HG02642 (cell line): Measurements from ENCODE around the gene TRPV4.

Experiments
- ATAC-seq: cut with Tn5 transposase; IDR thresholded peaks from one replicate; pipeline ENCODE4 v1.9.1; 2021; ENCODE audit warnings: mild to moderate bottlenecking; ENCODE audit not compliant: unreplicated experiment, poor library complexity

Gene TRPV4

GRCh38 chr12:109783135-109783964 is 49.8 kb downstream of the TRPV4 start:
- no peak for ATAC-seq

- ATAC-seq, result no peak
These were observed 50.9 kb downstream of the TRPV4 start for GRCh38 chr12:109782326-109782703.

- ATAC-seq, result no peak
These were observed 51.4 kb downstream of the TRPV4 start for GRCh38 chr12:109781668-109782325.

- no peak for ATAC-seq
These were observed 53.8 kb downstream of the TRPV4 start for GRCh38 chr12:109779382-109779781.

DNA sequence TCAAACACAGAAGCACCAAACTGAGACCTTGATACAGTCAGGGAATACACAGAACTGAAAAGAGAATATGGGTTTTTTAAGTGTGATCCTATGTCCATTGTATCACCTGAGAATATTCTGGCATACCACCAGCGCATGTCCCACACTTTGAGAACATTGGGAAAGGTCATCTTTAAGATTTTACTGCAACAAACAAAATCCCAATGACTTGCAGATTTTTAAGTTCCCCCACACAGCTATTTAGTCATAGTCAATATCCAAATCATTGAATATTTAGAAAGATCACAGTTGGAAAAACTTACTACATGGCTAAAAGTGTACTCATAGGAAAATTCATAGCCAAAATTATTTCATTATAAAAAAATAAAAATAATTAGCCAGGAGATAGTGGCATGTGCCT is 54.5 kb downstream of the TRPV4 start:
- ATAC-seq, result no peak

- no peak for ATAC-seq
These were observed 55.7 kb downstream of the TRPV4 start for GRCh38 chr12:109777544-109777943.

DNA sequence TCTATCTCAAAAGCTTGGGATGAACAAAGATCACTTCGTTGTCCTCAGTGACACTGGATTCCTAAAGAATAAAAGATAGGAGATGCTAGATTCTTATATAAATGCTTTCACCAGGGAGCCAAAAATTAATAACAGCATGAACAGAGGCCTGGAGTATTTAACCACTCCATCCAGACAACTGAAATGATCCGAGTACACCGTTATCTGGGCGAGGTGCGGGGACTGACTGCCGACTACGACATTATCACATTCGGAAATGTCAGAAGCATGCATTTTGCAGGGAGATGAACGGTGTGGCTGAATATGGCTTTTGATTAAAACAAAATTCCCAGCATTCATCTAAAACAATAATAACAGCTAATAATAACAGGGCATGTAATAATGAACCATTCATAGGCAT is 56.6 kb downstream of the TRPV4 start:
- no peak for ATAC-seq

DNA sequence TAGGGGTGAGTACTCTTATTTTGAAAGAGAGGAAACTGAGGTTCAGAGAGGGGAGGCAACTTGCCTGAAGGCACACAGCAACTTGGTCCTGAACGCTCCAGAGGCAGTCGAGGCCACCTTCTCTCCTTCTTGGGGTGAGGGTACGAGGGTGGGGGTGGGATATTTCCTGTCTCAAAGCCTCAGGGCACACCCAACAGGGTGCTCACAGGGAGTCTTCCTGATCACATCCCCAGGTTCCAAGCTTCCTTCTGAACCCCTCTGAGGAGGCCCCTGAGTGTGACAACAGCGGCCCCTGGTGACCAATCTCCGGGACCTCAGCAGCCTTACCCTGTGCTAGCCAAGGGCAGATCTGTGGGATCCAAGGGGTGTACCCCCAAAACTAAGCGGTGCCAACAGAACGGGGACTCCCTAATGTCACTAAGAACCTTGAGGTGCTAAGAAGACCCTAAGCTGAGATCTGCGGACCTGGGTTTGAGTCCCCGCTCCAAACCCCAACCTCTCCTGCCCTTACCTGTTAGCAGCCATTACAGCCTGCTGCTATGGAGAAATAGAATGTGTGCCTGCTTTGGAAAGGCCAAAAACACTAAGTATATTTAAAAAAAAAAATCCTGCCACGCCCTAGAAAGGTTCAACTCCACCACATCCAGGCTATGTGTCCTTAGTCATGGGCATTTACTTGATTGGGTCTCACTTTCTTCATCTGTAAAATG is 57.9 kb downstream of the TRPV4 start:
- peak; percentile 55 for ATAC-seq

DNA sequence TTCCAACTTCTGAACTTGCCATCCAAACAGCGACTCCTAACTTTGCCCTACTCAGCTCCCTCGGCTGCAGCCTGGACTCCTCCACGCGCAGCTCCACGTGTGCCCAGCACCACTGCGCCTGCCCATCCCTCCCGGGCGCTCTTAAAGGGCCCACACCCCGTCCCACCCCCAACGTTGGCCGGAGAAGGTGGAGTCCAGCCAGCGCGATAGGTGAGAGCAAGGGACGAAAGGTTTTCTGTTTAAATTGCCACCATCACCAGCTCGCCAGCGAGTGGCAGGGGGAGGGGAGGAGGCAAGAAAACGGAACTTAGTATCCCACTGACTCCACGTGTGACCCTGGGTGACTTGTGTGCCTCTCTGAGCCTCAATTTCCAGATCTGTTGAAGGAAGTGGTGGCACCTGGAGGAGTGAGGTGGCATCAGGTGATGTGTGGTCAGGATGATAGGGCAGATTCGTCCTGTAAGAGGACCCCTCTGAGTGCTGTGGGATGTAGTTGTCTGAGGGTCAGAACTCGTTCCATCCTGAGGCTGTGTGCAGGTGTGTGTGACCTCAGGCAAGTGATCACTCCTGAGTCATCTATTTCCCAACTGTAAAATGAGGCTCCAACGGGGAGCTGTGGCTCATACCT is 59.7 kb downstream of the TRPV4 start:
- ATAC-seq, result no peak

DNA sequence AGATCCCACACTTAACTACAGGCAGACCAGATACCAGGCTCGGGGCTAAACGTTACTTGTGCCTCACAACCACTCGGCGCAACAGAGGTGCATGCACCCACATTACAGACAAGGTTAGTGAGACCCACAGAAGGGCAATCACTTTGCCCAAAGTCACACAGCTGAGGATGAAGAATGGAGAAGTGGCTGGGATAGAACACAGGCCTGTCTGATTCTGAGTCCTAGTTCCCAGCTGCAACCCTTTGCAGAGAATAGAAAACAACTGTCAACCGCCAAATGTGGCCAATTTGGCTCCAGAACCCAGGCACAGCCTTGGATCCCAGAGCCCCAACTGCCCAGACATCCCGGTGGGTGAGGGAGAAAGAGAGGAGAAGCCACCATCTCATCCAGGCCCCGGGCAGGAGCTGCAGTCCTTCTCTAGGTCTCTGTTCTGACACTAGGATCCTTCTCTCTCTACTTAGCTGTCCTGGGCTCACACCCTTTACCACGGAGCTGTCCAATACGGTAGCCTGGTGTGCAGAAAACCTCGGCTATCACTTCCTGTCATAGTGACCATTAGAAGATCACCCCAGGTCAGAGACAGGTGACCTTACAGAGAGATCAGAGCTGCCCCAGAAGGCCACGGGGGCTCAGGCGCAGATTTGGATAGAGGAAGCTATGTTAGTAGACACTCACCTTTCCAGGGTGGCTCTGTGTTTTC is 60.4 kb downstream of the TRPV4 start:
- ATAC-seq, result no peak

DNA sequence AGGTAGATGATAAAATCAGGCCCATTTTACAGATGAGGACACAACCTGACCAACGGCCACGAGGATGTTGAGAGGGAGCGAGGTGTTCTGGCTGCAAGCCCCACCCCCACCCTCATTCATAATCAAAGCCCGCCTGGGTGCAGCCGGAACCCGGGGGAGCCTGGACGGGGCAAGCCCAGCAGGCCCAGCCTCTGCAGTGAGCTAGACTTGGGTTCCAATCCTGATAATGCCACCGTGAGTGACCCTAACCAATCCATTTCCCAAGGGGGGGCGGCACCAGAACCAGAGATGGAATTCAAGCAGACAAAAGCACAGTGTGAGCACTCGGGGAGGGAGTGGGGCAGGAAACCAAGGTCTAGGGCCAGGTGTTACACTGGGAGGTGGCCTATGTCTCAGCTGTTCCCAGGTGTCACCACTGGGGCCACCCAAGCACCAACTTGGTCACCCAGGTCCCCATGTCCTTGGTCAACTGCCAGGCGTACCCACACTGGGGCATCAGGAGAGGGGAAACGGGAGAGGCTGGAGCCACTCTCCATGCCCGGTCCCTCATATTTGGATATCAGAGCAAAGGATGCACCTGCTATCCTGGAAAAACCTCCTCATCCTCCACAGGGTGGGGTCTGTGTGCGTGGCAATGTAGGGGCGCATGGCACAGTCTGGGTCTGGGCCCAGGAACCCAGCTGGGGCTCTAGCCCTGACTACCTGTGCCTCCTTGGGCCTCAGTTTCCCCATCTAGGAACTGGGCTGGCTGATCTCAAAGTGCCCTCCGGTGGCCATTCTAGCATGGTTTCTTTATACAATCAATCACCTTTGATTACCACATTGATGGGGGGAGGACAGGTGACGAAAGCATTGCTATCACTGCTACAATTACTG is 61.2 kb downstream of the TRPV4 start:
- no peak for ATAC-seq

DNA sequence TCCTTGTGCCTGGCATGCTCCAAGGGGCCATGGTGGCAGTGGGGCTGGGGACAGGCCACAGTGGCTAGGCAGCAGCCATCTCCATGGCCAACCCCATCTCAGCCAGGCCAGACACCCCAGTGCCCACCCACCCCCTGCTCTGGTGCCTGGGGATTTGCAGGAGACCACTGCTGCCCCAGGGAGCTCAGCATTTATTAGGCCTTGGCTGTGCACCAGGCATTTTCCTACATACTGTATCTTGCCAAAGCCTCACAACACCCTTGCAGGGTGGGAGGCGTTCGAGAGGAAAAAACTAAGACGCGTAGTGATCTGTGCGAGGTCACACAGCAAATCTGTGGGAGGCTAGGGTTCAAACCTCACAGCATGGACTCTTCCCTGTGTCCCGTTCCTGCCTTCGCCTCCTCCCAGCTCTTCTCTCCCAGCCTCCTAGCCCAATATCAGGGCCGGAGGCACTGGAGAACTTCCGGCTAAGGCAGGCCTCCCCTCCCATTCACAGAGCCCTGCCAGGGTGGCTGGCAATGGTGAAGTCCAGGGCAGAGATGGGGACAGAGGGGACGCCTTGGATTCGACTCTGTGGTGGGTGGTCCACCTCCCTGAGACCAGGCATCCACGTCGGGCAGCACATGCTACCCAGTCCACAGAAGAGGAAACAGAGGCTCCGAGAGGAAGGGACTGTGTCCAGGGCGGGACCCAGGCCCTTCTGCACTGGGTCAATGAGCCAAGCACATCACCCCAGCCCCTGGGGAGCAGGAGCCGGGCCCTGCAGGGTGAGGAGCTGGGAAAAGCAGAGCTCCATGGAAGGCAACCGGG is 62.1 kb downstream of the TRPV4 start:
- ATAC-seq, result no peak

DNA sequence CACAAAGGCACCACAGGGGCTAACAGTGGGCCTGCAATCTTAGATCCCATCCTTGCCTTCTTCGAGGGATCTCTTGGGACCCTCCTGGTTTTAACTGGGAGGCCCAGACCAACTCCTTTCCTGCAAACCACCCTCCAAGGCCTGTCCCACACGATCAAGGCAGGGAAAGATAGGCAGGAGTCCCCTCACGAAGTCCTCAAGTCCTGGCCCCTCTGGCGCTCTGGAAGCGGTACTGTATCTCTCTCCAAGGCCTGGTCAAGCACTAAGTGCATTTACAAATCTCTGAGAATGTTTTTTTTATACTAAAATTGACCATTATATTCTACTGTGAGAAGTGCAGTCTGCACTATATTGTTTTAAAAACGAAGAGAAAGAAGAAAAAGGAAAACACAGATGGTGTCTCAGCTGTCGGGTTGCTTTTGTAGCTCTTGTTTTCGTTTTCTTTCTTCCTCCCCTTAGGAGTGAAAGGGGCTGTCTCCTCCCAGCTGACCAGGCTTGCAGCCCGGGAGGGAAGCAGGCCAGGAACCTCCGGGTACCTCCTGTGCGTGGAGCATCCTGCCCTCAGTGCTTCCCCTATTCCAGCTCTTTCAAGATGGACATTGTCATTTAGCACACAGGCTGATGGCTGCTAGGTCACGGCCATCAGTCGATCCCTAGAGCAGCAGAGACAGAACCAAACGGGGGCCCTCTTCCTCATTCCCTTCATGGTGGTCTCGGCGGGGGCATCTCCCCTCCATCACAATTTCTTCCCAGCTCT is 62.9 kb downstream of the TRPV4 start:
- no peak for ATAC-seq

- no peak for ATAC-seq
These were observed 64.1 kb downstream of the TRPV4 start for GRCh38 chr12:109768901-109769670.

- ATAC-seq, result no peak
These were observed 65.0 kb downstream of the TRPV4 start for GRCh38 chr12:109767991-109768900.

- no peak for ATAC-seq
These were observed 65.7 kb downstream of the TRPV4 start for GRCh38 chr12:109767456-109767855.
